ENCODE data around the gene ADAR. TPM values are rescaled to one million over a fixed set of nuclear protein-coding genes. Genes with fewer than 3 reads are reported as not detected.

Gene ADAR
- total RNA-seq, 4 donors from 2014 or later = 54.3 to 105 (median 73.6) TPM

DNA sequence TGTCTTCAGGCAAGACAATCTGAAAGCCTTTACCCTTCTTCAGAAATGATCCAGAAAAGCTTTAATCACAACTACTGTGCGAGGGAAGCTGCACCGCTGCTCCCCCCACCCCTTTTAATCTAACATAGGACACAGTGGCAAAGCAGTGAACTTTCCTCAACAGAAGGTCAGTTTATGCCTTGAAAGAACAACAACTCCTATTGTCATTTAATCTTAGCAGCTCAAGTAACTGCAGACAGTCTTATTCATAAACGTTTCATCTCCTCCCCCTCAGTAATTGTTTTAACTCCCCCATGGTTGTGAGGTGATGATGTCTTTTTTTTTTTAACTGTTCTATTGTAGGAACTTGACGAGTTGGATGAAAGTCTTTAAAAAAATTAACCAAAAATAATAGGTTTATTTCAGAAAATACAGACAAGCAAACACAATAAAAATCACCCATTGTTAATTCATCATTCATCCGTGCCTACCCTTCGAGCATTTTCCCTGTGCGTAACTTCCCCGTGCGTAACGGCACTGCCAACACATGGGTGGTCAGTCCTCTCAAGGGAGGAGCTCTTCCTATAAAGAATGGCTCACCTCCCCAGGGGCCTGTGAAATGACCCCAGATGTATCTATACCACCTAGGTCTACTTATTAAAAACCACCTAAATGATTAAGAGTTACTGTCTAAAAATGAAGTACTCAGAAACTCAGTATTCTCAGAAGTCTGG lies 3.3 kb upstream of the ADAR start:
- H3K4me3 ChIP-seq (ENCODE audit: low read depth, poor library complexity, severe bottlenecking) = no peak overlapping the region
- intact Hi-C loops (cut with DNase I; ENCODE audit: low total_unique reads) = no loop called here
- WGBS, 2 donors = 62 to 67% methylated on average over 10 of the region's 10 CpGs
- no peak for TF ChIP-seq POLR2A (IDR thresholded peaks at IDR 0.05)
- no peak for TF ChIP-seq CTCF (IDR thresholded peaks at IDR 0.05)
- DNase-seq (ENCODE audit: low spot score in 2 of 2) = no peak

- no peak for DNase-seq (ENCODE audit: low spot score in 2 of 2)
- H3K4me3 ChIP-seq (ENCODE audit: low read depth, poor library complexity, severe bottlenecking) = no peak overlapping the region
- intact Hi-C loops (cut with DNase I; ENCODE audit: low total_unique reads) = no loop called here
- WGBS, 2 donors = 70 to 76% methylated on average over 12 of the region's 12 CpGs
- TF ChIP-seq CTCF (IDR thresholded peaks at IDR 0.05) (no peak), POLR2A (IDR thresholded peaks at IDR 0.05) (no peak)
These were observed 1.7 kb upstream of the ADAR start for GRCh38 chr1:154609398-154610380.

DNA sequence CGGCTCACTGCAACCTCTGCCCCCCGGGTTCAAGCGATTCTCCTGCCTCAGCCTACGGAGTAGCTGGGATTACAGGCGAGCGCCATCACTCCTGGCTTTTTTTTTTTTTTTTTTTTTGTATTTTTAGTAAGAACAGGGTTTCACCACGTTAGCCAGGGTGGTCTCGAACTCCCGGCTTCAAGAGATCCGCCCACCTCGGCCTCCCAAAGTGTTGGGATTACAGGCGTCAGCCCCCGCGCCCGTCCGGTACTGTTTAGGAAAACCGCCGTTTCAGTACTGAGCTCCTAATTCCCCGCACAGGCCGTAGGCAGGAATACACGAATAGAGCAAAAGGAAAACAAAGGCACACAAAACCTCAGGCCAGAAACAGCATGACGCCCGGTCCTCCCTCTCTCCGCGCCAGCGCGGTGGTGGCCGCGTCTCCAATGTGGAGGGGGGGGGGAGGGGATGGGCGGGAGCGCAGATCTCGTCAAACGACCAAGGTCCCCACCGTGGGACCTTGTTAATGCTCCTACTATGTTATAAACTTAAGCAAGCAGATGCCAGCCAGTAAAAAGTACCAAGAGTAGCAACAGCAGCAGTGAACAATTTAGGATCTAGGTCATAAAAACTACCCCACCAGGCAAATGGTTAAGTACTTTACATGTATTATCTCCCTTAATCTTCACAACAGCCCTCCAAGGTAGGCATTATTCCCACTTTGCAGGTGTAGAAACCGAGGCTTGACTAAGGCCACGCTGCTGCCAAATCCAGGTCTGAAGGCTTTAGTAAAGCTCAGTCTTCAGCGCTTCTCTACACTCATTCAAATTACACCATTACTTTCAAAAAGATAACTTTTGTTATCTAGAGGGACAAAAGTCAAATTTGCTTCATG lies 648 bp upstream of the ADAR start:
- WGBS, 2 donors = 5% methylated on average over 36 to 37 of the region's 37 CpGs
- DNase-seq (ENCODE audit: low spot score in 2 of 2) = peak; percentile 28 to 87
- intact Hi-C loops (cut with DNase I; ENCODE audit: low total_unique reads) = no loop called here
- no peak for TF ChIP-seq POLR2A (IDR thresholded peaks at IDR 0.05)
- TF ChIP-seq CTCF (IDR thresholded peaks at IDR 0.05) = no peak
- peak overlapping the region; percentile 86 for H3K4me3 ChIP-seq (ENCODE audit: low read depth, poor library complexity, severe bottlenecking)

DNA sequence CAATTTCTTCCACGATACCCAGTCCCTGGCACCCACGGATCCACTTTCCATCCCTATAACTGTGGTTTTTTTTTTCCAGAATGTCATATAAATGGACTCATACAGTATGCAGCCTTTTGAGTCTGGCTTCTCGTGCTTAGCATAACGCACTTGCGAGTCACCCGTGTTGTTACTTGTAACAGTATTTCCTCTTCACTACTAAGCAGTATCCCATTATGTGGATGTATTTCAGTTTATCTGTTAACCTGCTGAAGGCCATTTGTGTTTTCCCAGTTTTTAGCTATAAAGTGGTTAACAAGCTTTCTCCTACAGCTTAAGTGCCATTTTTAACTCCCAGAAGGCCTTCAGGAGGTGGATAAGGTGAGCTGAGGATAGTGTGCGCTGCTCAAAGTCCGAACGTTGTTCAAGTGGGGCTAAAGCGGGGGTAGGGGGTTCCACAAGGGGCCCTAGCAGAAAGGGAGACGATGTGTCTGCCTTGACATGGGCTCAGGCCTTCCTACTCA lies 829 bp downstream of the ADAR start:
- 3 to 4% methylated on average over 11 of the region's 11 CpGs for WGBS, 2 donors
- peak overlapping the region; percentile 86 for H3K4me3 ChIP-seq (ENCODE audit: low read depth, poor library complexity, severe bottlenecking)
- TF ChIP-seq CTCF (IDR thresholded peaks at IDR 0.05) (no peak), POLR2A (IDR thresholded peaks at IDR 0.05) (no peak)
- DNase-seq (ENCODE audit: low spot score in 2 of 2) = no peak
- intact Hi-C loops (cut with DNase I; ENCODE audit: low total_unique reads) = no loop called here

GRCh38 chr1:154605534-154605933 lies 2.5 kb downstream of the ADAR start:
- no peak for DNase-seq (ENCODE audit: low spot score in 2 of 2)
- TF ChIP-seq POLR2A (IDR thresholded peaks at IDR 0.05) = no peak
- no peak for TF ChIP-seq CTCF (IDR thresholded peaks at IDR 0.05)
- 76 to 83% methylated on average over 2 of the region's 2 CpGs for WGBS, 2 donors
- intact Hi-C loops (cut with DNase I; ENCODE audit: low total_unique reads) = no loop called here
- no peak overlapping the region for H3K4me3 ChIP-seq (ENCODE audit: low read depth, poor library complexity, severe bottlenecking)

Measured in lower leg skin (tissue), 4 donors.